H9 (cell line): ENCODE measurements around the gene PKP3. TPM values are rescaled to one million over a fixed set of nuclear protein-coding genes. Genes with fewer than 3 reads are reported as not detected.

Experiments used
- DNase-seq: peaks from one replicate; pipeline ENCODE4 v3.0.0-alpha.2; 2017
- H2AFZ ChIP-seq: one replicate; pipeline ENCODE4 v1.6.1; 2013; ENCODE audit warnings: mild to moderate bottlenecking, low read length, control low read depth, moderate library complexity
- H2AK5ac ChIP-seq: 2 replicates; pipeline ENCODE4 v1.6.1; 2013; ENCODE audit warnings: low read length, control low read depth, mixed read lengths; ENCODE audit not compliant: insufficient read length
- H2BK120ac ChIP-seq: one replicate; pipeline ENCODE4 v1.6.1; 2013; ENCODE audit warnings: low read depth, mild to moderate bottlenecking, low read length, control low read depth, inconsistent platforms; ENCODE audit not compliant: poor library complexity, severe bottlenecking
- H2BK12ac ChIP-seq: 2 replicates; pipeline ENCODE4 v1.6.1; 2013; ENCODE audit warnings: low read length, control low read depth, mixed read lengths, low read depth; ENCODE audit not compliant: insufficient read length
- H2BK15ac ChIP-seq: 2 replicates; pipeline ENCODE4 v1.6.1; 2013; ENCODE audit warnings: low read depth, low read length, control low read depth
- H2BK20ac ChIP-seq: one replicate; pipeline ENCODE4 v1.6.1; 2013; ENCODE audit warnings: low read depth, mild to moderate bottlenecking, low read length, control low read depth, inconsistent platforms; ENCODE audit not compliant: poor library complexity, severe bottlenecking
- H2BK5ac ChIP-seq: 2 replicates; pipeline ENCODE4 v1.6.1; 2013; ENCODE audit warnings: low read length, control low read depth, mixed read lengths; ENCODE audit not compliant: insufficient read length
- H3K14ac ChIP-seq: 2 replicates; pipeline ENCODE4 v1.6.1; 2013; ENCODE audit warnings: low read length, control low read depth; ENCODE audit not compliant: insufficient read depth
- H3K18ac ChIP-seq: 2 replicates; pipeline ENCODE4 v1.6.1; 2013; ENCODE audit warnings: low read depth, mild to moderate bottlenecking, mixed read lengths, low read length, control low read depth; ENCODE audit not compliant: insufficient read length
- H3K23ac ChIP-seq: 2 replicates; pipeline ENCODE4 v1.6.1; 2013; ENCODE audit warnings: low read length, control low read depth, mixed read lengths, low read depth; ENCODE audit not compliant: insufficient read length
- H3K23me2 ChIP-seq: 2 replicates; pipeline ENCODE4 v1.6.1; 2013; ENCODE audit warnings: low read depth, mild to moderate bottlenecking, mixed read lengths, low read length, control low read depth; ENCODE audit not compliant: insufficient read length, poor library complexity, severe bottlenecking
- H3K27ac ChIP-seq: 2 replicates; pipeline ENCODE4 v1.5.1; 2013; ENCODE audit warnings: low read length, control low read depth, mixed read lengths, low read depth; ENCODE audit not compliant: insufficient read length
- H3K27me3 ChIP-seq: 2 replicates; pipeline ENCODE4 v1.6.1; 2013; ENCODE audit warnings: low read length, control low read depth, inconsistent platforms; ENCODE audit not compliant: insufficient read depth
- H3K4ac ChIP-seq: 2 replicates; pipeline ENCODE4 v1.6.1; 2013; ENCODE audit warnings: low read depth, mild to moderate bottlenecking, control low read depth, inconsistent platforms, low read length, moderate library complexity
- H3K4me1 ChIP-seq: 2 replicates; pipeline ENCODE4 v1.6.1; 2013; ENCODE audit warnings: low read length, control low read depth, inconsistent platforms; ENCODE audit not compliant: insufficient read depth
- H3K4me2 ChIP-seq: 2 replicates; pipeline ENCODE4 v1.6.1; 2013; ENCODE audit warnings: low read length, control low read depth, mixed read lengths; ENCODE audit not compliant: insufficient read length, insufficient read depth
- H3K56ac ChIP-seq: 2 replicates; pipeline ENCODE4 v1.6.1; 2013; ENCODE audit warnings: low read depth, mild to moderate bottlenecking, mixed read lengths, low read length, control low read depth; ENCODE audit not compliant: insufficient read length
- H3K79me1 ChIP-seq: 2 replicates; pipeline ENCODE4 v1.6.1; 2013; ENCODE audit warnings: low read depth, mild to moderate bottlenecking, moderate library complexity, low read length, control low read depth, inconsistent platforms; ENCODE audit not compliant: insufficient read depth, poor library complexity, severe bottlenecking
- H3K79me2 ChIP-seq: 2 replicates; pipeline ENCODE4 v1.6.1; 2013; ENCODE audit warnings: low read length, control low read depth, inconsistent platforms; ENCODE audit not compliant: insufficient read depth
- H3K9ac ChIP-seq: 2 replicates; pipeline ENCODE4 v1.6.1; 2013; ENCODE audit warnings: low read length, control low read depth, mixed read lengths; ENCODE audit not compliant: insufficient read length; ENCODE audit errors: extremely low read depth
- H3K9me3 ChIP-seq: one replicate; pipeline ENCODE4 v1.6.1; 2013; ENCODE audit warnings: low read depth, low read length, inconsistent platforms; ENCODE audit not compliant: control insufficient read depth
- H3T11ph ChIP-seq: one replicate; pipeline ENCODE4 v1.6.1; 2013; ENCODE audit warnings: mild to moderate bottlenecking, low read length, control low read depth, inconsistent platforms
- H4K20me1 ChIP-seq: one replicate; pipeline ENCODE4 v1.6.1; 2013; ENCODE audit not compliant: control insufficient read depth, insufficient read length, insufficient read depth
- H4K5ac ChIP-seq: 2 replicates; pipeline ENCODE4 v1.6.1; 2013; ENCODE audit warnings: low read depth, mild to moderate bottlenecking, mixed read lengths, low read length, control low read depth; ENCODE audit not compliant: insufficient read length
- H4K8ac ChIP-seq: replicated peaks from 2 replicates; pipeline ENCODE4 v1.6.1; 2013; ENCODE audit warnings: low read length, control low read depth, mixed read lengths, low read depth; ENCODE audit not compliant: insufficient read length
- H4K91ac ChIP-seq: 2 replicates; pipeline ENCODE4 v1.6.1; 2013; ENCODE audit warnings: low read depth, mild to moderate bottlenecking, moderate library complexity, mixed read lengths, low read length, control low read depth; ENCODE audit not compliant: insufficient read length
- H3K27ac Mint-ChIP-seq, 3 experiments: 2 replicates in 2 of 3; 3 replicates in 1 of 3; pipeline ENCODE4 v1.8.0; 2020 to 2021; ENCODE audit warnings: mixed read lengths in 3 of 3, mild to moderate bottlenecking in 1 of 3, moderate library complexity in 1 of 3
- H3K27me3 Mint-ChIP-seq: 2 replicates; pipeline ENCODE4 v1.8.0; 2021; ENCODE audit warnings: low read depth, mild to moderate bottlenecking, moderate library complexity, mixed read lengths
- H3K36me3 Mint-ChIP-seq, 3 experiments: 2 replicates in 2 of 3; 3 replicates in 1 of 3; pipeline ENCODE4 v1.8.0; 2020 to 2021; ENCODE audit warnings: low read depth in 3 of 3, mixed read lengths in 3 of 3; ENCODE audit not compliant: insufficient read depth in 1 of 3
- H3K4me1 Mint-ChIP-seq, 2 experiments: 2 replicates each; pipeline ENCODE4 v1.8.0; 2020; ENCODE audit warnings: mixed read lengths in 2 of 2
- H3K4me3 Mint-ChIP-seq, 2 experiments: 2 replicates in 1 of 2; 3 replicates in 1 of 2; pipeline ENCODE4 v1.8.0; 2020 to 2021; ENCODE audit warnings: mild to moderate bottlenecking in 2 of 2, mixed read lengths in 2 of 2, moderate library complexity in 1 of 2
- H3K9me3 Mint-ChIP-seq, 2 experiments: 2 replicates in 1 of 2; 3 replicates in 1 of 2; pipeline ENCODE4 v1.8.0; 2020; ENCODE audit warnings: mild to moderate bottlenecking in 2 of 2, mixed read lengths in 2 of 2, moderate library complexity in 1 of 2
- CTCF ChIP-seq: fragments of 200-600 bp; sonication (generic); conservative IDR thresholded peaks from 3 replicates; pipeline ENCODE4 v1.8.0; 2021; ENCODE audit warnings: antibody characterized with exemption, mild to moderate bottlenecking
- WGBS: extraction: QIAGEN DNeasy Blood & Tissue Kit; methylation state at CpG from one replicate; pipeline ENCODE4 v1.1.7; 2013; ENCODE audit warnings: missing lambda C conversion rate, low lambda C conversion rate, mixed read lengths; ENCODE audit not compliant: insufficient read length; ENCODE audit errors: extremely low coverage; 5-methylcytosine and 5-hydroxymethylcytosine counted together
- total RNA-seq: library from RNA; stranded (reverse); gene quantifications from 2 replicates; pipeline ENCODE4 v1.2.1, GENCODE V29; 2021

The PKP3 gene
- total RNA-seq, 1 experiment from 2014 or later: 41.7 TPM

DNA sequence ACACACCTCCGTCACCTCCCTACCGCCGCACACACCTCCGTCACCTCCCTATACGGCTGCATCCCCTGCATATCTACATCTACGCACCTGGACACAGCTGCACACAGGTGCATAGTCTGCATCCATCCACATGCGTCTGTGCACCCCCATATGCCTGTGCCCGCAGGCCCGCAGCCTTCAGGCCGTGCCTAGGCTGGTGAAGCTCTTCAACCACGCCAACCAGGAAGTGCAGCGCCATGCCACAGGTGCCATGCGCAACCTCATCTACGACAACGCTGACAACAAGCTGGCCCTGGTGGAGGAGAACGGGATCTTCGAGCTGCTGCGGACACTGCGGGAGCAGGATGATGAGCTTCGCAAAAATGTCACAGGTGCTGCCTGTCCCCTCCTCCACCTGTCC, 4.8 kb downstream of the PKP3 start:
- no peak overlapping the region for H3K56ac ChIP-seq
- H4K8ac ChIP-seq: no peak overlapping the region
- no peaks in the 10 kb centered on the region for H3K9me3 ChIP-seq
- H2BK20ac ChIP-seq: no peak overlapping the region
- H3K36me3 Mint-ChIP-seq: peaks cover 2 to 20% (median 18%) of the 10 kb centered on the region in 3 experiments; a peak in 5 of 7 replicates
- no peak overlapping the region for H2AFZ ChIP-seq
- no peak overlapping the region for H3K18ac ChIP-seq
- no peak overlapping the region for H3K27ac ChIP-seq
- H3K79me1 ChIP-seq: no peaks in the 10 kb centered on the region
- no peak overlapping the region for H3K4ac ChIP-seq
- no peak overlapping the region for H3K9ac ChIP-seq
- no peak overlapping the region for H2BK12ac ChIP-seq
- DNase-seq: no peak
- no peaks in the 10 kb centered on the region for H3K27me3 ChIP-seq
- no peak overlapping the region for H3K23ac ChIP-seq
- peaks cover 10 to 16% of the 10 kb centered on the region in 2 experiments for H3K9me3 Mint-ChIP-seq
- no peaks in the 10 kb centered on the region for H3K23me2 ChIP-seq
- H3K4me1 Mint-ChIP-seq: peaks cover 2 to 4% of the 10 kb centered on the region in 2 experiments
- no peak overlapping the region for H4K5ac ChIP-seq
- H3T11ph ChIP-seq: no peak overlapping the region
- H2BK15ac ChIP-seq: no peak overlapping the region
- H3K79me2 ChIP-seq: no peaks in the 10 kb centered on the region
- WGBS: no CpG with 5 or more reads among the region's 20 CpGs
- peaks cover 2% of the 10 kb centered on the region for H4K20me1 ChIP-seq
- no peaks in the 10 kb centered on the region for H3K27me3 Mint-ChIP-seq
- TF ChIP-seq CTCF: no peak
- H3K27ac Mint-ChIP-seq: no peak overlapping the region
- no peak overlapping the region for H3K4me3 Mint-ChIP-seq
- no peak overlapping the region for H3K14ac ChIP-seq
- no peak overlapping the region for H2BK120ac ChIP-seq
- H3K4me1 ChIP-seq: no peaks in the 10 kb centered on the region
- H2BK5ac ChIP-seq: no peak overlapping the region
- H3K4me2 ChIP-seq: no peak overlapping the region
- H4K91ac ChIP-seq: no peak overlapping the region
- H2AK5ac ChIP-seq: no peak overlapping the region
